Stimulated activated naive CD8-positive, alpha-beta T cell treated with anti-CD3 and anti-CD28 coated beads, Interleukin-15, Interleukin-2, amounts not matched to agents 100 U/mL and 50 U/mL, for 24 hours (primary cell): ENCODE data around the gene HCFC2.
"Not testable (repeated sequence)": the region's sequence is repeated elsewhere in the genome, so short reads cannot be mapped to it uniquely, and the experiment has no call there.

ENCODE experiments used
- ATAC-seq: fragments of 150-1000 bp; cut with Tn5 transposase; one replicate; pipeline ENCODE4 v1.10.0; 2021
- DNase-seq: peaks from one replicate; pipeline ENCODE4 v3.0.0; 2021

The HCFC2 gene

DNA sequence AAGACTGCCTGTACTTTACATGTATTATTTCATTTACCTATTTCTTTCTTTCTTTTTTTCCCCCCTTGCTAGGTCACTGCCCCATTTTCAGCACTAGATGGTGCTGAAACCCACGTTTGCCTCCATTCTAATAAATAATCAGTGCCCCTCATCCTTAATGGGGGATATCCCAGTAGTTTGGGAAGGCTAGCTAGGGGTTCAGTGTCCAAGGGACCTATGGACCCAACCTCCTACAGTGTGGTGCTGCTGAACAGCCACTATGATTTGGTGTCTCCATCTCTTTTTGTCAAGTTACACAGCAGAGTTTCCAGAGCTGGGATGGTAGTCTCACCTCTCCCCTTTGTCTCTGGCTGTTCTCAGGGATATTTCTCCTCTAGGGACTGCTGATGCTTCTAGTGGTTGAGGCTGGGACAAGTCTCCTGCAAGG lies 6.5 kb upstream of the HCFC2 start:
- ATAC-seq (no peak), DNase-seq (no peak)

DNA sequence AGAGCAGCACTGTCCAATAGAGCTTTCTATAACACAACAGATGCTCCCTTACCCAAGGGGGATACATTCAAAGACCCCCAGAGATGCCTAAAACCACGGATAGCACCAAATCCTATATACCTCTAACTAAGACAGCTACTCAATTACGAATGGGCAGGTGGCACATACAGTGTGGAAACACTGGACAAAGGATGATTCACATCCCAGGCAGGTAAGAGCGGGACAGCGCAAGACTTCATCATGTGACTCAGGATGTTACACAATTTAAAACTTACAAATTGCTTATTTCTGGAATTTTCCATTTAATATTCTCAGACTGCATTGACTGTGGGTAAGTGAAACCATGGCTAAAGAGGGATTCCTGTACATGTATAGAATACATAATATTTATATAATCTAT lies 5.5 kb upstream of the HCFC2 start:
- DNase-seq: no peak
- no peak for ATAC-seq

DNA sequence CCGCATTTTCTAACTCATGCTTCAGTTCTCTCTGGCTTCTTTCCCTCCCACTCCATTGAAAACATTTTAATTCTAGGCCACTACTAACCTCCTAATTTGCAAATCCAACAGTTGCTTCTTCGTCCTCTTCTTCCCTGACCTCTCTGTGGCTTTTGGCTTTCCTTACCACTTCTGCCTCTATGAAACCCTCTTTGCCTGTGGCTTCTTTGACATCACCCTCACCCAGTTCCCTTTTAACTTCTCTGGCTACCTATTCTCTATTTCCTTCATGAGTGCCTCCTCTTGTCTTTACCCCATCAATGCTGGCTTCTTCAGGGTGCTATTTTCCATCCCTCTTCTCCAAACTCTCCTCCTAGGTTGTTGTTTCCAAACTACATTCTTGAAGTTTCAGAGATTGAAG lies 4.4 kb upstream of the HCFC2 start:
- ATAC-seq: no peak
- DNase-seq: no peak

DNA sequence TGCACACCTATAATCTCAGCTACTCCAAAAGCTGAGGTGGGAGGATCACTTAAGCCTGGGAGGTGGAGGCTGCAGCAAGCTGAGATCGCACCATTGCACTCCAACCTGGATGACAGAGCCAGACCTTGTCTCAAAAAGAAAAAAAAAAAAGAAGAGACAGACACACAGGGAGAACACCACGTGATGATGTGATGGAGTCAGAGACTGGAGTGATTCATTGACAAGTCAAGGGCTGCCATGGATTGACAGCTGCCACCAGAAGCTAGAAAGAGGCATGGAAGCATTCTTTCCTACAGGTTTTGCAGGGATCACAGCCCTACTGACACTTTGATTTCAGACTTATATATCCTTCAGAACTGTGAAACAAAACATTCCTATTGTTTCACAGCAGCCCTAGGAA lies 3.5 kb upstream of the HCFC2 start:
- ATAC-seq: no peak
- DNase-seq: no peak

DNA sequence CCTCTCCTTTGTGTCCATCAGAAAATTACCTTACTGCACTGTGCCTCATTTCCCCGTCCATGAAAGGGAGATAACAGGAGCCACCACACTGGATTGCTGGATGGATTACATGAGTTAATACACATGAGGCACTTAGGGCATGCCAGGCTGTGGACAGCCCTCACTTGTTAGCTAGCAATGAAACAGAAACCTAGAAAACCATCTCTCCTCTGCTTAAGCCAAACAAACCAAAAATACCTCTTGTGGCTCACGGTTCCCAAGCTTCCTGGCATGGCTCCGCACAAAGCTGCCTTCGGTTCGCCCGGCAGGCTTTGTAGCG lies 660 bp upstream of the HCFC2 start:
- peak; percentile 7 for ATAC-seq
- no peak for DNase-seq

DNA sequence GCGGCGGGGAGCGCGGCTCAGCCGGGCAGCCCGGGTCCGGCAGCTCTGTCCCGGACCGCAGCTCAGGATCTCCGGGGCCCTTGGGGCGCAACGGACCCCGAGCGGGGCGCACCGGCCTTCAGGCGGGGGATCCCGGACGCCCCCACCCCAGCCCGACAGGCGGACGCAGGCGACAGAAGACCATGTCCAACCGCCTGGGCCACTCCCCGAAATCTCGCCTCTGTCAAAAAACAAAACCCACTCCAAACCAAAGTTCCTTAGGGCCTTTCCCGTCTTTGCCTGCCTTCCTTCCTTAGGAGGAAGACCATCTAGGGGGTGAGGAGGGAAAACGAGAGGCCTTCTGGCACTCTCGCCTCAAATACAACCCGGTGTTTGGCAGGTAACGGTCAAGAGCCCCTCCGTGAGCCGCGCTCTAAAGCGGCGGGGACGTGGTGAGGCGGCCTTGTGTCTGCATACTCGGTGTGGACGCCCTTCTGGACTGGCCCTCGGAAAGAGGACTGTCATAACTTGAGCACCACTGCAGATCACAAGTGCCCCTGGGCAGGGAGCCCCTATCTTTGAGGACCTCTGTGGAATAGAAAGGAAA lies 604 bp downstream of the HCFC2 start:
- DNase-seq (no peak), ATAC-seq (no peak)

DNA sequence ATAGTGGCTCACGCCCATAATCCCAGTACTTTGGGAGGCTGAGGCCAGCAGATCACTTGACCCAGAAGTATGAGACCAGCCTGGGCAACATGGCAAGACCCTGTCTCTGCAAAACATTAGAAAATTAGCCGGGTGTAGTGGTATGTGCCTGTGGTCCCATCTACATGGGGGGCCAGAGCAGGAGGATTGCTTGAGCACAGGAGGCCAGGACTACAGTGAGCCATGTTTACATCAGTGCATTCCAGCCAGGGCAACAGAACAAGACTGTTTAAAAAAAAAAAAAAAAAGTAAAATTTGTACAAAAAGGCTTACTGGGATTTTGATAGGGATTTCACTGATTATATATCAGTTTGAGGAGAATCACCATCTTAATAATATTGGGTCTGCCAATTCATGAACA lies 7.8 kb downstream of the HCFC2 start:
- ATAC-seq (no peak), DNase-seq (no peak)

DNA sequence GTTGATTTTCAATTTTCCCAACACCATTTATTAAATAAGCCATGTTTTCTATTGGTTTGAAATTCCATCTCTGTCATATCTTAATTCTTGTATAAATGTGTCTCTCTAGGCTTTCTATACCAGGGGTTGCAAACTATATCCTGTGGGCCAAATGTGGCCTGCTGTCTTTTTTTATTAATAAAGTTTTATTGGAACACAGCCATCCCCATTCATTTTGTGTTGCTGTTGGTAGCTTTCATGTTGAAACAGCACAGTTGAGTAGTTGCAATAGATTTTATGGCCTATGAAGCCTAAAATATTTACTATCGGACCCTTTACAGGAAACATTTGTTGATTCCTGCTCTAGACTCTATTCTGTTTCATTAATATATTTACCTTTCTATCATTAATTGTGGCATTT lies 9.4 kb downstream of the HCFC2 start:
- no peak for DNase-seq
- no peak for ATAC-seq

DNA sequence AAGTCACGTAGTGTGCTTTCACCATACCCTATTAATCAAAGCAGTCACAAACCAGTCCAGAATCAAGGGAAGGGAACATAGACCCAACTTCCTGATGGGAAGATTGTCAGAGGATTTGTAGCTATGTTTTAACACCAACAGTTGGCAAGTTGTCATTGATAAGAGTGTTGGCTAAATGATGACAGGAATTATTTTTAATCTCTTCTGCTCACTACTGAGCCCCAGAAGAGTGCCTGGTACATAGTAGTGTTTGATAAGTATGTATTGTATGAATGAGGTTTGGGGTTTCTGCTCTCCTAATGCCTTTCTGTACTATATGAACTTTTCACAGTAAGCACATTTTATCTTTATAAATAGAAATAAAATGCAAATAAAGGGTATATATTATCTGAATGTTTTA lies 14.7 kb downstream of the HCFC2 start:
- DNase-seq: no peak
- no peak for ATAC-seq

DNA sequence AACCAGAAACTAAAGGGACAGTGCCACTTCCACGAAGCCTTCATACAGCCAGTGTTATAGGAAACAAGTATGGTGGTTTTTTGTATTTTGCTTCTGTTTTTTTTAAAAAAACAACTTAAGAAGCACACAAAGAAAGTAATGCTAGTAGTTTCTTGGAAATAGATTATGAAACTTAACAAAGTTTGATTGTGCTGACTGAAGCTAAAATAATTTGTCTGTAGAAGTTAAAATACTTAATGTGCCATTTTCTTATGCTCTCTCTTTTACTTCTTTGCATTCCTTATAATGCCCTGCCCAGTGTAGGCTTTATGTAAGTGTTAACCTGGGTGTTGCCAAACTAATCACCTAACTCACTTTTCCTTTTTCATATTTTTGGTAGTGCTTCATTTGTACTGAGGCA lies 16.4 kb downstream of the HCFC2 start:
- ATAC-seq (no peak), DNase-seq (no peak)

DNA sequence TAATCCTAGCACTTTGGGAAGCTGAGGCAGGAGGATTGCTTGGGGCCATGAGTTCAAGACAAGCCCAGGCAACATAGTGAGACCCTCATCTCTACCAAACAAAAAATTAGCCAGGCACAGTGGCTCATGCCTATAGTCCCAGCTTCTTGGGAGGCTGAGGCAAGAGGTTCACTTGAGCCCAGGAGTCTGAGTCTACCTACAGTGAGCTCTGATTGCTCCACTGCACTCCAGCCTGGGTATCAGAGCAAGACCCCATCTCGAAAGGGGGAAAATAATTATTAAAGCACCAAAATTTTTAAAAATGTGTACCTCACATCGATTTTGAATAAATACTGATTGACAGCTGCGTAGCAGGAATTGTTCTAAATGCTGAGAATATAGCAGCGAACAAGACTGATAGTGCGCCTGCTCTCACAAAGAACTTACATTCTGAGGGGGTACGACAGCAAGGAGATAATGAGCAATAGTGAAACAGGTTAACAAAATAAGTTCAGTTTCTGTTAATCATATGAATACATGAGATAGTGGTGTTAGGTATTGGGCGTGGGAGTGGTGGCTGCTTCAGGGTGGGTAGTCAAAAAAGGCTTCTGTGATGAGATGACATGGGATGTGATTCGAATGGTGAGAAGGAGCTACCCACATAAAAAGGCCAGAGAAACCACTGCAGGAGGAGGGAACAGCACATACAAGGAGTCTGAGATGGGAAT lies 19.6 kb downstream of the HCFC2 start:
- DNase-seq (peak; percentile 38), ATAC-seq (peak; percentile 98)

DNA sequence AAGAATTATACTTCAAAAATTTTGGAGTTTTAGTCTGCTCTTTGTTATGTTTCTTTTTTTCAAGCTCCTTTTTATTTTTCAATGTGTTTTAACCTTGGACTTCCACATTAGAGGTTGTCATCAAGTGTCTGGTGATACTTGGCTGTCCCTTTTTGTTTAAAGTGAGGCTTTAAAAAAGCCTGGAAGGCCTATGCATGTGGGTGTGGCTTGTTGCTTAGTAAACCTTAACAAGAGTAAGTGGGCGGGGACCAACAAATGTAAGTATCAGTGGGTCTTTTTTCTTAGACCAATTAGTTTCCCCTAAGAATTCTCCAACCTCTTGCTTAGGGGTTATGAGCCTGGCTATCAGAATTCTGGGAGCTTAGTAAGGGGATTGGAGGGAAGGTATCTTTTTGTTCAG lies 26.4 kb downstream of the HCFC2 start:
- ATAC-seq: no peak
- DNase-seq: no peak

DNA sequence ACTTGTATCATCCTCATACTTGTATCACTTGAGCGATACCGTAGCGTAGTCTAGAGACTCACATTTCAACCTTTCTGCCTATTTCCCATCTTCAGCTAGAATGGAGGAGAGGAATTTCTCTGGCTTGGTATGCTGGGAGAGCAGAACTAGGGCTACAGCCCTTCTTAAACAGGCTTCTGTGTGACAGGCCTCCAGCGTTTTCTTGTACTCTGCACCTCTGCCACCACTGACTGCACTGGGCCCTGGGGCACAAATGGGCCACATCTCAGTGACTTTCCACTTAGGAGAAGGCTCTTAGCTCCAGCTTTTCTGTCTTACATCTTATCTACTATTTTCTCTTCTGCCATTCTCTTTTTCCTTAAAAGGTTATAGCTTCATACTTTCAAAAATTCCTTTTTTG lies 26.8 kb downstream of the HCFC2 start:
- DNase-seq: no peak
- ATAC-seq: no peak

DNA sequence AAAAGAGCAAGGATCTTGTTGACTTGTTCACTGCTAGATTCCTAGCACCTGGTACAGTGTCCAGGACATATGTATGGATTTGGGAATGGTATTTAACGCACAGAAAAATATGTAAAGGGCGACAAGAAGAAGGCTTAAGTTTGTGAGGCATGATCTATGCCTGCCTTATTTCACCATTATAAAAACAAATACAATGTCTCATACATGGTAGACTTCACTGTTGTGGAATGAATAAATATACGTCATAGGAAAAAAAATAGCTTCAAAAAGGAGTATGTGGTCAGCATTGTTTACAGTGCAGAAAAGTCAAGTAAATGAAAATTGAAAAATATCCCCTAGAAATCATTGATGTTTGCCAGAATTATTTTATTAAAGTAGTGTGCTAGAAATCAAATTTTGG lies 30.0 kb downstream of the HCFC2 start:
- DNase-seq (no peak), ATAC-seq (no peak)

DNA sequence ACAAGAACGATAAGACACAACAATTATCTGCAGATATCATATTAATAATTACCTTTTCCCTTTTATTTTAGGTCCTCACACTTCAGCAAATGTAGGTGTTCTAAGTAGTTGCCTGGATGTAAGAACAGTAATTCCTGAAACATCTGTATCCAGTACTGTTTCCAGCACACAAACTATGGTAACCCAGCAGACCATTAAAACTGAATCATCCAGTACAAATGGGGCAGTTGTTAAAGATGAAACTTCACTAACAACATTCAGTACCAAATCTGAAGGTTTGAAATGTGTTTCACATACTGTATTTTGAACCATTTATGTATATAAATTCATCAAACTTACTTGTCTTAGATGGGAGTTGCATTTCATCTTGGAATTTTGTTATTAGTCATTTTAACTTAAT lies 31.0 kb downstream of the HCFC2 start:
- DNase-seq (no peak), ATAC-seq (no peak)

DNA sequence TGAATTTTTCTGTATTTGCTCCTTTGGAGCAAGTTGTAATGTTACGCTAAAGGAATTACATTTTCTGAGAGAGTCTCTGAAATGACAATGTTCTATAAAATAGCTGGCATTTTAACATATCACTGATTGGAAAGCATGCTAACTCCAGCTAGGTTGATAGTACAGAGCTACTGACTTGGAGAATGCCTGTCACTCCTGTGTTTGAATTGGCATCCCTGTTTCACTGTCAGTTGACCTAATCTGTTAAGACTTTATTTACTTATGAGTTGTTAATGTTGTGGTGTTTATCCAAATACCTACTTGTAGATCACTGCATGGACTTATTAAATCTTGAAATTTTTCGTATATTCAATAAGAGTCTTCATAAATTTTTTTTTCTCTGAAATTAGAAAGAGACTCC lies 33.6 kb downstream of the HCFC2 start:
- DNase-seq (no peak), ATAC-seq (no peak)

DNA sequence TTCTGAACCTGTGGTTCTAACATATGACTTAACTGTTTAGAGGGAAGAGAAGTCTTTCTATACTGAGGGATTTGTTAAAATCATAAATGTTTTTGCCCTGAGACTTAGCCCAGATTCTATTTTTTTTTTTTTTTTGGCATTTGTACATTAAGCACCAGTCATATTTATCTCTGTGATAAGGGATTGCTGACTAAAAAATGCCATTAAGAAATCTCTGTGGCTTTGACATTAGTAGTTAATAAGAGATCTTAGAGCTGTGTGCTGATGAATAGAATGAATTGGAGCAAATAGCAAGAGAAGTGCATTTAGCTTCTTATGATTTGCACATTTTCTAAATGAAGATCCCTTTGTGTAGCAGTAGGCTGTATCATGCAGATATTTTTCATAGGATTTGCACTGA lies 41.1 kb downstream of the HCFC2 start:
- ATAC-seq (no peak), DNase-seq (no peak)

DNA sequence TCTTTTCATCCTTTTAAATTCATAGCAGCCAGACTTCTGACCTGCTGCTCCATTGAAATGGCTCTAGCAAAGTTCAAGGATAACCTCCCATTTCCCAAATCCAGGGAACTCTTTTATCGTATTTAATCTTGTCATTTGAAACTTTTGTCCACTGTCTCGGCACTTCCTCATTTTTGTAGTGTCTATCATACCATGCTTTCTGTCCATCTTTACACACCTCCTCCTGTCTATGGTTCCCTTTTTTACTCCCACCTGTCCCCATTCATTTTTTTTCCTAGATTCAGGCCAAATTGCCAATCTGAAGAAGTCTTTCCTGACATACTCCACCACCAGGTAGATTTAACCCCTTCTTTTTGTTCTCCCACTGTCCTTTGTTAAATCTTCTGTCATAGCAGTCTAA lies 42.6 kb downstream of the HCFC2 start:
- DNase-seq (no peak), ATAC-seq (no peak)

DNA sequence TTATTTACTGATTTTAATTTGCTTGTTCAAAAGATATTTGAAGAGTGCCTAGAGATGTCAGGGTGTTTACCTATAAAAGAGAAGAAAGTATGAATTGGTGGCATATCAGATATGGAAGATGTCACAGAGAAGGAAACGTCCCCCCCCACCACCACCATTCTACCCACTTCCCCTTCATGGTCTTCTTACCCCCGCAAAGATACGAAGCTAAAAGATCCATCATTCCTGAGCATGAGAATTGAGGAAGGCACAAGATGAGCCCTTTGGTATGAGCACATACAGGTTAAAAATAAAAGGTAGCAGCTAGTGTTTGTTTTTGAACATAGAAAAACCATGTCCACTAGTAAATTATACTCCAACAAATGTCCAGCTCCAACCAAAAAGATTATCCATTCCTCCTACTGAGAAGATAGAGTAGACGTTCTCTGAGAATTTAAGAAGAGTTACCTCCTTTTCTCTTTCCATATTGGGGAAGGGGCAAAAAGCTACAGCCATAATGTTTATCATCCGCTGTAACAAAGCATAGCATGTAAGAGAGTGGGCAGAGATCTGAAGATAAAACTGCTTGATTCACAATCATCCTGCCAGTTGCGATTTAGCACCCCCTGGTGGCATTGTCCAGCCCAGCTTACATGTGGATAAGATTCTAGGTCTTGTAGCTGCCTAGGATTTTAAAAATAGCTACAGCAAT lies 44.6 kb downstream of the HCFC2 start:
- DNase-seq: peak; percentile 90
- ATAC-seq: peak; percentile 98

DNA sequence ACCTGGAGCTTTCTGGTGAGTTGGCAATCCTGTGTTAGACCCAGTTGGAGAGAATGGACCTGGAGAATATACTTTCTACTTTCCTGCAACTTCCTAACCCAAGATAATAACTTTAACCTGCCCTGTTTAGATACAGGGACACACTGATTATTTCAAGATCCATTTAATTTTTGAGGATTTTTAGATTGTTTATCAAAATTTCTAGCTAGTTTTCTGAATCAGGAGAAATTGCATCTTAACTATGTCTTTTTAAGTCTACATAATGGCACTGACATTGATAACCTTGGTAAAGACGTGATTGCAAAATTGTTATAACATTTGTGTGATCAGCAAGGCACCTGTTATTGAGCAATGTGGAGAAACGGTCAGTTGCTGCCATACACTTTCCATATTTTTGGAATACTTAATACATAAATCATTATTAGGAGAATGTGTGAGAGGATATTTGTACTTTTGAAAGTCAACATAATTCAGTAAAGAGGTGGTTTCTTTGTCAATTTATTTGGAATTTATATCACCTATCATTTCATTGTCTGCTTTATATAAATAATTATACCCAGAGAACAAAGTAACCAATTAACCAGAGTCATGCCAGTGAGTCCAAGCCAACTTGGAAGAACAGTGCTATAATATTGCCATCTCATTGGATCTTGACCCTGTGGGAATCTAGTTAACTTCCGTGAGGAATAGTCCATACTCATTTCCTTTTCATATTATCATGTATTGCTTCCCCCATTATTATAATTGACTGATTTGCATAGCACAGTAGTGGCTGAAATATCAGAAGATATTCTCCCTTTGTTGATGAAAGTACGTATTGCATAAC lies 45.3 kb downstream of the HCFC2 start:
- no peak for ATAC-seq
- no peak for DNase-seq

DNA sequence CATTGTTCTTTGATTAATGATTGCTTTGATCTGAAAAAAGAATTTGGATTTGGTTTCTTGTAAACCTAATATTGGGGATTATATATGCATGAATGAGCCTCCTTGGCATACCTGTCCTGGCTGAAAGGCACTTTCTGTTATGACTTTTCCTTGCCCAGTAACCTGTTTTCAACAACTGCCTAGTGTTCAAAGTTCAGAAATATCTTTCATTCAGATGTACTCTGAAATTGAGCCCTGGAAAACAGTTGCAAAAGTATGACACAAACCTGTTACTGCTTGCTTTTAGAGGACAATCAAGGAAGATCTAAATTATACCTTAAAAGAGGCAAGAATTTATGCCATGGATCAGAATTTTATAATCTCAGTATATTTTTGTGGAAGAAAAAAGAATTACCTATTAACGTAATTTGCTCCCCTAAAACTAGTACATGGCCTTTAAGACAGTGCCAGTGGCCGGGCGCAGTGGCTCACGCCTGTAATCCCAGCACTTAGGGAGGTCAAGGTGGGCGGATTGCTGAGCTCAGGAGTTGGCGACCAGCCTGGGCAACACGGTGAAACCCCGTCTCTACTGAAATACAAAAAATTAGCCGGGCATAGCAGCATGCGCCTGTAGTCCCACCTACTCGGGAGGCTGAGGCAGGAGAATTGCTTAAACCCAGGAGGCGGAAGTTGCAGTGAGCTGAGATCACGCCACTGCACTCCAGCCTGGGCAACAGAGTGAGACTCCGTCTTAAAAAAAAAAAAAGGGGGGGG lies 50.7 kb downstream of the HCFC2 start:
- not testable (repeated sequence) for ATAC-seq, DNase-seq

DNA sequence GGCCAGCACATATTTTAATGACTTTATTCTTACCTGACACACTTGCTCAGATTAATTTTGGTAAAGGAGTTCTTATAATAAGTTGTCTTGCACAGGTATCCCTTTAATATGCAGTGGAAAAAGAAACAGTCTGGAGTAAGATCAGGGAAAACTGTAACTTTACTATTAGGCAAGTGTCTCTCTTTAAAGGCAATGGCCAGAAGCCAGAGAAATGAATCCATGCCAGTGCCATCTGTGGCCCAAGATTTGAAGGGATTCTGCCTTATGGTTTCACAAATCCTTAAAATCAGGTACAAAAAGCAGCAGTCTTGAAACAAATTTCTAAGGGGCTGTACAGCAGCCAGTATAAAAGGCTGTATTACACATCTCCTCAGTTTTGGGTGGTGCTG lies 51.2 kb downstream of the HCFC2 start:
- ATAC-seq: no peak
- no peak for DNase-seq
